ENCODE data around the gene MTA3.
"Not testable (repeated sequence)": the region's sequence is repeated elsewhere in the genome, so short reads cannot be mapped to it uniquely, and the experiment has no call there.

The MTA3 gene

DNA sequence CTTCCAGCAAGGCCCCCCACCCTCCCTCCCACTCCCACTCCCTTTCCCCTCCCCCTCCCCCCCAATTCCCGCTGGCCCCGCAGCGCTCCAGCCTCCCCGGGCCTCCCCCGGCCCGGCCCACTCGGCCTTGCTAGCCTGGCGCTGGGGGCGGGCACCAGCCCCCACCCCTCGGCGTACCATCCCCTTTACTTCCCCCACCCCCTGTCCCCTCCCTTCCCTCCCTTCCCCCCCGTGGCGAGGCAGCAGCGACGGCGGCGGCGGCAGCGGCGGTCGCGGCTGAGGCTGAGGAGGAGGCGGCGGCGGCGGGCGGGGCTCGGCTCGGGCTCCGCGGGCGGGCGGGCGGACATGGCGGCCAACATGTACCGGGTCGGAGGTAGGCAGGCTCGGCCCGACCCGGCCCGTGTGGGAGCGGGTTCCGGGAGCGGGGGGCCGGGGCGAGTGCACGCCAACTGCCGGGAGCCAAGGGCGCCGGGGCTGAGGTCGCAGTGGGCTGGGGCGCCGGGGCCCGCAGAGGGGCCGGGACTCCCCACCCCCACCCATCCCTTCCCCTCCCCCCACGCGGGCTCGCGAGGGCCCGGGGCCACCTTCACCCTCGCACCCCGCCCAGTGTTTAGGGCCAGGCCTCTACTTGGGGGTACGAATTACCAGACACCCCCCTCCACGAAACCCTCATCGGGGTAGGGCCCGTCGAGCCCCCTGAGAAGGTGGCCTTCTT, at the start of gene MTA3:
TSS of gene MTA3 (plus strand) at position 232 of the 715 bp plus-strand sequence. CDS start at position 346, 114 bp downstream.
- in situ Hi-C loops (cut with MboI; ENCODE audit: low sequenced_read_pairs) = no loop called here

DNA sequence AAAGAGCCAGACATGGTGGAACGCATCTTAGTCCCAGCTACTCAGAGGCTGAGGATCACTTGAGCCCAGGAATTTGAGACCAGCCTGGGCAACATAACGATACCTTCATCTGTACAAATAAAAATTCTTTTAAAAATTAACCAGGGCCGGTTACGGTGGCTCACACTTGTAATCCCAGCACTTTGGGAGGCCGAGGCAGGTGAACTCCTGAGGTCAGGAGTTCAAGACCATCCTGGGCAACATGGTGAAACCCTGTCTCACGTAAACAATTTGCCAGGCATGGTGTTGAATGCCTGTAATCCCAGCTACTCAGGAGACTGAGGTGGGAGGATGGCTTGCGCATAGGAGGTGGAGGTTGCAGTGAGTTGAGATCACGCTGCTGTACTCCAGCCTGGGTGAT, 48.8 kb upstream of the MTA3 start:
- in situ Hi-C loops (cut with MboI; ENCODE audit: low sequenced_read_pairs) = loop anchor here (25.0 kb wide), 1 partner anchor 268 kb away; the partner anchor contains the start of gene HAAO

DNA sequence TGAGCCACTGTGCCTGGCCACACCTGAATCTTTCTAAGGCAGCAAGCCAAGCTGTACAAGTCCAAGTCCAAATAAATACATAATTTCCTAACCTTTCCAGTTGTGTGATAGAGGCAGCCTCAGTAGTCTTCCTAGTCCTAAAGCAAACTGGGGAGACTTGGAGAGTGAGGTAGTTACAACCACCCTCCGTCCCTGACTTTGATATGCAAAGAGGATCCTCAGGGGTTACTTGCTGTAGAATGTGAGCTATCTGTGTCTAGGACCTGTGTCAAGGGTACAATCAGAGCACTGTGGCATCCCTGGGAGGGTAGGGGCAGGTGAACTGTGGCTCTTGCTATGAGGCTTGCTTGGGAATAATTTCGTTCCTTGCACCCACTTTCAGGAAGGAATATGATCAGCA, 46.4 kb upstream of the MTA3 start:
- in situ Hi-C loops (cut with MboI; ENCODE audit: low sequenced_read_pairs) = loop anchor here (25.0 kb wide), 1 partner anchor 265 kb away; the partner anchor contains the start of gene HAAO

DNA sequence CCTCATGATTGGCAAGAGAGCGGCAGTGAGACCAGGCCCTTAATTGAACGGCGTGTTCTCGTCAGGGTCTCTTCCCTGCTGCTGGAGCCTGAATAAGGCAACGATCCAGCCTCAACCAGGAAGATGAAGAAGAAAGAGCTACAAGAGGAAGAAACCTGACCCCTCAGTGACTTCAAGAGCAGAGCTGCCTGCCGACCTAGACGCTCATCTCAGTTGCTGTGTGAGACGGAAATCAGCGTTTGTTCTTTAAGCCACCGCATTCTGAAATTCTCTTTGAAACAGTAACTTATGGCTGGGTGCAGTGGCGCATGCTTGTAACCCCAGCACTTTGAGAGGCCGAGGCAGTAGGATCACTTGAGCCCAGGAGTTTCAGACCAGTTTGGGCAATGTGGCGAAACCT, 45.1 kb upstream of the MTA3 start:
- in situ Hi-C loops (cut with MboI; ENCODE audit: low sequenced_read_pairs) = loop anchor here (25.0 kb wide), 1 partner anchor 264 kb away; the partner anchor contains the start of gene HAAO

DNA sequence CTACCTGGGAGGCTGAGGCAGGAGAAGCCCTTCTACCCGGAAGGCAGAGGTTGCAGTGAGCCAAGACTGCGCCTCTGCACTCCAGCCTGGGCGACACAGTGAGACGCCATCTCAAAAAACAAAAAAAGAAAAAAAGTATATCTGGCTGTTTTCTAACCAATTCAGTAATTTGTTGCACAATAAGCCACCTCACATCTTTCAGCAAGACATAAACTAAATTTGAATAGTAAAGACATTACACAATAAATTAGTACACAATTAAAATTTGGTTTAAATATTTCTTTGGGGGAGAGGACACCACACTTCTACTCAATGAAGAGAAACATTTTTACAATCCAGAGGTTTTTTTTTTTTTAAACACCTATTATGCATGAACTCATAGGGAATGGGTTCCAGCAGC, 36.0 kb upstream of the MTA3 start:
- in situ Hi-C loops (cut with MboI; ENCODE audit: low sequenced_read_pairs) = no loop called here

DNA sequence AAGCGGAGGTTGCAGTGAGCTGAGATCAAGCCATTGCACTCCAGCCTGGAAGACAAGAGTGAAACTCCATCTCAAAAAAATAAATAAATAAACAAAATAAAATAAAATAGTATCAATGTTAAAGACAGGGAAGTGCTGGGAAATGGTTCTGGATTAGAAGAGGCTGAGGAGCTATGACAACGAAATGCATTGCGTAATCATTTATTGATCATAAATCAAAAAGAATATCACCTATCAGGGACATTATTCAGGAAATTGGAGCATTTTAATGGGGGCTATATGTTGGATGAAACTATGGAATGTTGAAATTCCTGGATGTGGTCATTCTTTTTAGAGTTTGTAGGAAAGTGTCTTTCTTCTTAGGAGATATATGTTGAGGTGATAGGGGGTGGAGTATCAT, 30.9 kb upstream of the MTA3 start:
- in situ Hi-C loops (cut with MboI; ENCODE audit: low sequenced_read_pairs) = no loop called here

DNA sequence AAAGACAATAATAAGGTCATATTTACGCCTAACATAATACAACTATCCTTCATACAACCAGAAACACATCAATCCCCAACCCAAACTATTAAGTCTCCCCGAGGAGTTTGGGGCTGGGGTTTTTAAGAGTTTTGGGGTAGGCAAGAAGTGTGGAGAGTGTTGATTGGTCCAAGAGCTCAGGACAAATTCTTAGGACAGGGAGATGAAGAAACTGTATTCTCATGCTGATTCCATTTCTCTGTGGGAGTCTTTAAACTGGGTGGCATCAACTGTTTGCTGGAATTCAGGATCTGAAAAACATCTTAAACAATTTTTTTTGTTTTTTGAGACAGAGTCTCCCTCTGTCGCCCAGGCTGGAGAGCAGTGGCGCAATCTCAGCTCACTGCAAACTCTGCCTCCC, 25.6 kb upstream of the MTA3 start:
- in situ Hi-C loops (cut with MboI; ENCODE audit: low sequenced_read_pairs) = no loop called here

DNA sequence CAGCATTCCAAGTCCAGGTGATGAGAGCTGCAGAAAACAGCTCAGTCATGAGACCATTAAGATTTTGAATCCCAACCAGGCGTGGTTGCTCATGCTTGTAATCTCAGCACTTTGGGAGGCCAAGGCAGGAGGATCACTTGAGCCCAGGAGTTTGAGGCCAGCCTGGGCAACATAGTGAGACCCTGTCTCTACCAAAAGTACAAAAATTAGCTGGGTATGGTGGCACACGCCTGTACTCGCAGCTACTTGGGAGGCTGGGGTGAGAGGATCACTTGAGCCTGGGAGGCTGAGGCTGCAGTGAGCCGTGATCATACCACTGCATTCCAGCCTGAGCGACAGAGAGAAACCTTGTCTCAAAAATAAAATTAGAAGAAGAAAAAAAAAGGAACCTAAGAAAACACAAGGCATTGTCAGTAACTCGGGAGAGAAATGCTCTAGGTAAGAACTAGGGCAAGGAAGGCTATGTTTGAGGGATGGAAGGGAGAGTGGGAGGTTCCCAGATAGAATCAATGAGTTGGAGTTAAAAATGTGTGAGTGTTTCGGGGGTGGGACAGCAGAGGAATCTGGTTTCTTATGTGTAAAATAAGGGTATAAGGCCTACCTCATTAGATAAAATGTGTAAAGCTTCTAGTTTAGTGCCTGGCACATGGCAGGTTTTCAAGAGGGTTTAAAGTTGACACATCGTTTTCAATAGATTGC, 23.3 kb upstream of the MTA3 start:
- in situ Hi-C loops (cut with MboI; ENCODE audit: low sequenced_read_pairs) = no loop called here

DNA sequence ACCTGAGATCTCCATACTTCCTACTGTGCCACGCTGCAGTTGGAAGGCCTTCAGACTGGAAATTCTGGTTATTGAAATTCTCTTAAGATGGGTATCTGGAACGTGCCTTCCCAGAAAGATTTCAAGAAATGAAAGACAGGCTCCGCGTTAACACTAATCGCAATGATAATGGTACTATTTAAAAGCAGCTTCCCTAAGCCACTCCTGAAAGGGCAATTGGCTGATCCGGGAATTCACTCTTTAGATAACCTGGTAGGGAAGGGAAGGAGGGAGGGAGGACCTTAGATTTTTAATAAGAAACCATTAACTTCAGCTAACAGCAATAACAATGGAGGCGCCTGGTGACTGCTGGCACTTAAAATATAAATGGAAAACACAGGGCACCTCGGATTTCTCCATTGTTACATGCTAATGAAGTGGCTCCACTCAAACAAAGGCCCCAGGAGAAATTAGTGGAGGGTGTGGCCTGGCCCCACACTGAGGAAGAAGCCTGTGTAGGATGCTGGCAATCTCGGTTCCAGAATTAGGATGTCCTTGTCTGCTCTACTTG, 22.5 kb upstream of the MTA3 start:
- in situ Hi-C loops (cut with MboI; ENCODE audit: low sequenced_read_pairs) = no loop called here

DNA sequence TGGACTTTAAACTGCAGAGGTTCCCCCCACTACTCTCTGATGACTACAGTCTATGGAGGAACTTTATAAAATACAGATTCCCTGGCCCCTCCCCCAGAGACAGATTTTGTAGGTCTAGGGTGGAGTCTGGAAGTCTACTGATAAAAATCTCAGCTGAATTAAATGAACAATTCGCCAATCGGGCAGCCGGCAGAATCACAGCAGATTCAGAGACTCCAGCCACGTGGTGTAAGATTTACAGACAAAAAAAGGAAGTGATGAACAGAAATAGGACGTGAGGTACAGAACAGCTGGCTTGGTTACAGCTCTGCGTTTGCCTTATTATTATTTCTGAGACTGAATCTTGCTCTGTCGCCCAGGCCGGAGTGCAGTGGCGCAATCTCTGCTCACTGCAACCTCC, 21.4 kb upstream of the MTA3 start:
- in situ Hi-C loops (cut with MboI; ENCODE audit: low sequenced_read_pairs) = no loop called here

DNA sequence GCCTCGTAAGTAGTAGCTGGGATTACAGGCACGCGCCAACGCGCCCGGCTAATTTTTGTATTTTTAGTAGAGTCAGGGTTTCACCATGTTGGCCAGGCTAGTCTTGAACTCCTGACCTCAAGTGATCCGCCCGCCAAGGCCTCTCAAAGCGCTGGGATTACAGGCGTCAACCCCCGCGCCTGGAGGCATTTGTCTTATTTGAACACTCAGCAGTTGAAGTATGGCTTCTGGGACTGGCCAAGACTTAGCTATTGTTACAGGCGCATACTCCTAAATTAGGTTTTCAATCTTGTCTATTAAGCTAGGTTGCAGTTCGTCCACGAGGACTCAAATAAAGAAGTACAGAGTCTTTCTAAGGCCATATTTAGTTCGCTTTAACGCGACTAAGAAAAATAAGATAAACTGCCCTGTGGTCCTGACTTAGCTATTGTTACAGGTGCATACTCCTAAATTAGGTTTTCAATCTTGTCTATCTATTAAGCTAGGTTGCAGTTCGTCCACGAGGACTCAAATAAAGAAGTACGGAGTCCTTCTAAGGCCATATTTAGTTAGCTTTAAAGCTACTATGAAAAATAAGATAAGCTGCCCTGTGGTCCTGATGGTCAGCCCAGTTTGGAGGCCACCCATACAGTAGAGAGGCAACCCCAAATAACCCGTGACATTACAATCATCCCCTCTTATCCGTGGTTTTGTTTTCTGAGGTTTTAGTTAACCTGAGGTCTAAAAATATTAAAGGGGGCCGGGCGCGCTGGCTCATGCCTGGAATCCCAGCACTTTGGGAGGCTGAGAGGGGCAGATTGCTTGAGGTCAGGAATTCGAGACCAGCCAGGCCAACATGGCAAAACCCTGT, 20.8 kb upstream of the MTA3 start:
- in situ Hi-C loops (cut with MboI; ENCODE audit: low sequenced_read_pairs) = no loop called here

DNA sequence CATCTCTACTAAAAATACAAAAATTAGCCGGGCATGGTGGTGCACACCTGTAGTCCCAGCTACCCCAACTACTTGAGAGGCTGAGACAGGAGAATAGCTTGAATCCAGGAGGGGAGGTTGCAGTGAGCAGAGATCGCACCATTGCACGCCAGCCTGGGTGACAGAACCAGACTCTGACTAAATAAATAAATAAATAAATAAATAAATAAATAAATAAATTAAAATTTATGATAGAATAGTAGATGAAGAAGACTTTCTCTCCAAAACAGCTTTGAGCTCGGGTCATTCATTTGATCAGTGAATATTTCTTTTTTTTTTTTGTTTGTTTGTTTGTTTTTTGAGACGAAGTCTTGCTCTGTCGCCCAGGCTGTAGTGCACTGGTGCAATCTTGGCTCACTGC, 17.6 kb upstream of the MTA3 start:
- in situ Hi-C loops (cut with MboI; ENCODE audit: low sequenced_read_pairs) = no loop called here

DNA sequence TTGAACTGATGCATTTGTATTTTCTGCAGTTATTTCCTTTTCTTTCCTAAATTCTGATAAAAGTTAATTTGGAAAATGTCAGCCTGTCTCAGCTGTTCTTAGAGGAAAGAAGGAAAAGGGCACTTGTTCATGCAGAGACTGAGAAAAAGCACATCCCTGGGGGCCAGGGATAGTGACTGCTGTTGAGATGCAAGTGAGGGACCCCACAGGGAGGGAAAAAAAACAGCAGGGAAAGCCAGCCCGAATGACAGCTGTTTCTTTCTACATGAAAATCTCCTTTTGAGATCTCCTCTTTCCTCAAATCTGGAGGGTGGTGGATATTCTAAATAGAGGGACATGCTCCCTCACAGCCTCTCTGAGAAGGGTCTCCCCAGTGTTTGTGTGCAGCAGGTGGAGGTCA, 14.0 kb upstream of the MTA3 start:
- in situ Hi-C loops (cut with MboI; ENCODE audit: low sequenced_read_pairs) = no loop called here

DNA sequence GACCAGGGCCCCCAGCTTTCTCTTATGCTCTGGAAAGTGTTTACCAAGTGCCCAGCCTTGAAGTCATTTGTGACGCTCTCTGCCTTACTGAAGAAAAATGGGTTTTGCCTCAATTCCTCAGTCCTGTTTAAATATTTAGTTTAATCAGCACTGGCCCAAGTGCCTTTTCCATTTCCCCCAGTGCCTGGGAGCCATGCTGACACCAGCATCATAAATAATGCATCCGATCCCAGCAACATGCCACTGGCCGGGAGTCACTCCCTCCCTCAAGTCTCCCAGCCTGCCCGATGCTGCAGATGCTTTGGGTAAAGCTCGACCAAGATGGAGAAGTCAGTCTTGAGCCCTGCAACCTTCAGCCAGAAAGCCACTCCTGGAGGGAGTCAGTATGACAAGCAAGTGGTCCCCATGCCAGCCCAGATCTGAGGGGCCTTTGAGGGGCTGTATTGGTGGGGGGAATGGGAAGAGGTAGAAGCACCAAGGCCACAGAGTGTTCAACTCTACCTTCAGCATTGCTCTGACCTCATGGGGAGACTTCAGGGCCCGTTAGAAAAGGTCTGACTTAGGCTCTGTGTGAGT, 12.0 kb upstream of the MTA3 start:
- in situ Hi-C loops (cut with MboI; ENCODE audit: low sequenced_read_pairs) = no loop called here

DNA sequence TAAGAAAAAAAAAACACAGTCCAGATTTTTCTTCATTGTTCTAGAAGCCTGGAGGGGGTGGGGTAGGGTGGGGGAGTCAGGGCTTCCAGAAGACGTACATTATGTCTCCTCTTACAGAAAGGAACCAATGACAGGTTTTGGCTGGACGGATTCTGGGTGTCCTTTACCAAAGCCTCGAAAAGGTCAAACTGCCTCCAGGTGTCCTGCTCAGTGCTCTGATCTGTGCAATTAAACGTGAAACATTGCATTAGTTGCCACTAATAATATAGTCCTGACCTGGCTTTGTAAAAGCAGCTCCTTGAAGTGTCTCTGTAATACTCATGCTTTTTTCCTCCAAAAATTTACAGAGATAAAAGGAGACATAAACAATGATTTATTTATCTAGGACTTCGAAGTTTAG, 11.1 kb upstream of the MTA3 start:
- in situ Hi-C loops (cut with MboI; ENCODE audit: low sequenced_read_pairs) = no loop called here

DNA sequence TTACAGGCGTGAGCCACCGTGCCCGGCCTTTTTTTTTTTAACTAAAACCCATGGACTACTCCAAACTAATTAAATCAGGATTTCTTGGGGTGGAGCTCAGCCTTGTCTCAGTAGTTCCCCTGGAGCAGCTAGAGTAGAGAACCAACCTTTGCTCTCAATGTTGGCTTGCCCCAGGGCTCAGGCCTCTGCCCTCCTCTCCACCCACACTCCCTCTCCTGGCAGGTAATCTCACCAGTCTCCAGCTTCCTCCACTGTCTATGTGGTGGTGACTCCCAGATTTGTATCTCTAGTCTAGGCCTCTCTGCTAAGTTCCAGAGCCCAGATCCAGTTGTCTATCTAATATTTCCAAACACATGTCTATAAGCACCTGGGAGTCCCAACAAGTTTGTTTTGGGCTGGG, 9.6 kb upstream of the MTA3 start:
- in situ Hi-C loops (cut with MboI; ENCODE audit: low sequenced_read_pairs) = no loop called here

DNA sequence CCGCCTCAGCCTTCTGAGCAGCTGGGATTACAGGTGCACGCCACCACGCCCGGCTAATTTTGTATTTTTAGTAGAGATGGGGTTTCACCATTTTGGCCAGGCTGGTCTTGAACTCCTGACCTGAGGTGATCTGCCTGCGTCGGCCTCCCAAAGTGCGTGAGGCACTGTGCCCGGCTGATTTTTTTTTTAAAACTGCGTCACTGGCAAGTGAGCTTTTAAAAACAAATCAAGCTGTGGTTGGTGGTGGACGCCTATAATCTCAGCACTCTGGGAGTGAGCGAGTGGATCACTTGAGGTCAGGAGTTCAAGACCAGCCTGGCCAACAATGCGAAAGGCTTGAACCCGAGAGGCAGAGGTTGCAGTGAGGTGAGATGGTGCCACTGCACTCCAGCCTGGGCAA, 8.3 kb upstream of the MTA3 start:
- in situ Hi-C loops (cut with MboI; ENCODE audit: low sequenced_read_pairs) = not testable (repeated sequence)

DNA sequence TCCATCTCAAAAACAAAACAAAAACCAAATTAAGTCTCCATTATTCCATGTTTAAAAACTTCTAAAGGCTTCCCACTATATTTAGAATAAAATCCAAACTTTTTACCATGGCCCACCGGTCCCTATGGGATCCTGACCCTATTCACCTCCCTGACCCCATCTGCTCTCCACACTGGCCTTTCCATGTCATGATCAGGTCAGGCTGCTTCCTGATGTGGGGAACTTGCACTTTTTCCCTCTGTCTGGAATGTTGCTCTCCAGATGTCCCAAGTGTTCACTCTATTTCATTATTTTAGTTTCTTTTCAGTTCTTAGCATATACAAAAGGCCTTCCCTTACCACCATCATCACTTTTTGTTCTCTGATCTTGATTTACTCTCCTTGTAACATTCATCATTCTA, 7.5 kb upstream of the MTA3 start:
- in situ Hi-C loops (cut with MboI; ENCODE audit: low sequenced_read_pairs) = no loop called here

DNA sequence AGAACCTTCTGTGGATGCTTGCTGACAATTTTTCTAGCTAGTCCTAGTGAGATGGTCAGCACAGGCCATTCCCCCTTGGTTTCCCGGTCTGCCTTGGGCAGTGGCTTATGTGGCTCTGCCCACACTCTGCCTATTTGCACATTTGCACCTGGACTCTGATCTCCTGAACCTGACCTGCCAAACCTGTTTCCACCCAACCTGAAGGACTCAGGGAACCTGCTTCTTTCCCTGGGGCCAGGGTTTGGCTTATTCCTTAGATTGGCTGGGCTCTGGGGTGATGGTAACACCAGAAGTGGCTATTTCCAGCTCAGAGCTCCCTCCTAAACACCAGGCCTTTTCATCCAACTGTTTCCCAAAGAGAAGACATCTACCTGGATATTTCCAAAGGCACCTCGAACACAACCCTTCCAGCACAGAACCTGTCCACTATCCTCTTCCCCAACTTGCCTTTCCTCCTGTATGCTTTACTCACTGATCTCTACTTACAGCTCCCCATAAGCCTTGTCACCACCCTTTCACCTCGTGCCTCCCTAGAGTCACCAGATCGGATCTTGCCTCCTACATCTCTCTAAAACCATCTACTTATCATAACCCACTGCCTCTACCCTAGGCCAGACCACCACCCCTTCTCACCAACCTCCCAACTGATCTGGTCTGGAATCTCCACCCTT, 5.8 kb upstream of the MTA3 start:
- in situ Hi-C loops (cut with MboI; ENCODE audit: low sequenced_read_pairs) = no loop called here

DNA sequence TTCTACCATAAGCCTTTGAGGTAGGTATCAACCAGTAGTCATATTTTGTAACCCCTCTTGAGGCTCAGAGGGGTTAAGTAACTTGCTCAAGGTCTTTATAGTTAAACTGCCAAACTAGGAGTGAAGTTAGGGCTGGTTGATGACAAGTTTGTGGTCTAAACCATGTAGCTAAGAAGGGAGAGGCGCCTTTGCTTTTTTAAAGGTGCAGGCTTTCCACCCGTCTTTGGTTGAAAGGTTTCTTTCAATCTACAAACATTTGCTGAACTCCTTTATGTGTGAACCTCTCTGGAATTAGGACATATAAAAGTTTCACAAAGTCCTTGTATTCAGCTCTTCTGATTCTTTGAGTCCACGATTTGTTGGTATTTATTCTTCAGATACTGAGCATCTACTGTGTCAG, 2.4 kb upstream of the MTA3 start:
- in situ Hi-C loops (cut with MboI; ENCODE audit: low sequenced_read_pairs) = no loop called here
